OCI-LY7 (cell line): ENCODE results near the gene ATP9A. TPM values are rescaled to one million over a fixed set of nuclear protein-coding genes. Genes with fewer than 3 reads are reported as not detected.

Source experiments
- BruUV-seq: library from RNA; stranded (reverse); fragments of 400-500 nt; replicated peaks from 2 replicates; lab custom pipeline; 2021; lab: Mats Ljungman, UMichigan
- CTCF ChIA-PET: fragments of 300-600 bp; sonication (Branson Sonifier 250); formaldehyde crosslinking; loops from one replicate; lab custom pipeline; 2022; ENCODE audit warnings: antibody characterized with exemption; ENCODE audit not compliant: unreplicated experiment; lab: Charles Lee
- POLR2A ChIA-PET: fragments of 300-600 bp; sonication (Branson Sonifier 250); formaldehyde crosslinking; loops from one replicate; lab custom pipeline; 2022; ENCODE audit warnings: antibody characterized with exemption; lab: Charles Lee
- DNase-seq: peaks from one replicate; pipeline ENCODE4 v3.0.0-alpha.2; 2015; ENCODE audit warnings: low spot score
- H2AFZ ChIP-seq: fragments of 200-600 bp; sonication (generic), shearing (Covaris generic); 2 replicates; pipeline ENCODE4 v1.6.1; 2014; ENCODE audit warnings: mild to moderate bottlenecking, antibody characterized with exemption, low read length, moderate library complexity
- H3K27ac ChIP-seq: fragments of 200-600 bp; sonication (generic); 2 replicates; pipeline ENCODE4 v1.5.1; 2014; ENCODE audit warnings: mixed run types, low read depth, mild to moderate bottlenecking, moderate library complexity, low read length, inconsistent platforms; ENCODE audit not compliant: poor library complexity, severe bottlenecking
- H3K36me3 ChIP-seq: fragments of 200-600 bp; sonication (generic); 2 replicates; pipeline ENCODE4 v1.6.1; 2014; ENCODE audit warnings: mild to moderate bottlenecking, antibody characterized with exemption, low read length, moderate library complexity, mixed read lengths; ENCODE audit not compliant: insufficient read depth
- H3K4me1 ChIP-seq: fragments of 200-600 bp; sonication (generic); 2 replicates; pipeline ENCODE4 v1.5.1; 2014; ENCODE audit warnings: mild to moderate bottlenecking, low read length; ENCODE audit not compliant: insufficient read depth, poor library complexity, severe bottlenecking
- H3K4me2 ChIP-seq: fragments of 200-600 bp; sonication (generic); 2 replicates; pipeline ENCODE4 v1.6.1; 2014; ENCODE audit warnings: mild to moderate bottlenecking, low read length
- H3K4me3 ChIP-seq: fragments of 200-600 bp; sonication (generic); 2 replicates; pipeline ENCODE4 v1.5.1; 2014; ENCODE audit warnings: mild to moderate bottlenecking, low read depth, low read length; ENCODE audit not compliant: poor library complexity, severe bottlenecking
- H3K79me2 ChIP-seq: fragments of 200-600 bp; sonication (generic); 2 replicates; pipeline ENCODE4 v1.6.1; 2016; ENCODE audit warnings: low read depth, mild to moderate bottlenecking, low read length, moderate library complexity, mixed read lengths; ENCODE audit not compliant: insufficient read depth
- H3K9me2 ChIP-seq: fragments of 200-600 bp; sonication (generic); 2 replicates; pipeline ENCODE4 v1.6.1; 2016; ENCODE audit warnings: mild to moderate bottlenecking, low read length, mixed read lengths; ENCODE audit not compliant: insufficient read depth
- H3K9me3 ChIP-seq: fragments of 200-600 bp; sonication (generic); 2 replicates; pipeline ENCODE4 v1.6.1; 2014; ENCODE audit warnings: mild to moderate bottlenecking, mixed run types, low read length, mixed read lengths
- H4K20me1 ChIP-seq: fragments of 200-600 bp; sonication (generic); 2 replicates; pipeline ENCODE4 v1.6.1; 2014; ENCODE audit warnings: mild to moderate bottlenecking, antibody characterized with exemption, low read length, moderate library complexity, mixed read lengths; ENCODE audit not compliant: insufficient read depth
- CTCF ChIP-seq: fragments of 200-600 bp; sonication (generic); conservative IDR thresholded peaks from 2 replicates; pipeline ENCODE4 v1.5.1; 2014; ENCODE audit warnings: mild to moderate bottlenecking, antibody characterized with exemption, low read length, moderate library complexity, mixed read lengths
- EZH2phosphoT487 ChIP-seq: fragments of 200-600 bp; sonication (generic); IDR thresholded peaks from 2 replicates; pipeline ENCODE4 v1.6.1; 2018; ENCODE audit warnings: low read depth, borderline replicate concordance, mild to moderate bottlenecking, mixed run types, antibody characterized with exemption, low read length, moderate library complexity, mixed read lengths
- intact Hi-C: fragments of 100-400 bp; cut with micrococcal nuclease; formaldehyde crosslinking; loops from one replicate; pipeline ENCODE4 v1.10.0; 2022; ENCODE audit not compliant: unreplicated experiment
- total RNA-seq, 2 experiments: library from RNA; depleted of rRNA in 1 of 2; stranded (reverse); fragments of >200 nt in 1 of 2; shearing (Covaris generic) in 1 of 2; gene quantifications; 2 replicates each; pipeline ENCODE4 v1.2.3, GENCODE V29; 2014 to 2022

The ATP9A gene
- total RNA-seq, 2 experiments from 2014 or later, result 0.67 to 0.85 TPM

- no TSS peak for BruUV-seq
- intact Hi-C loops, result no loop called here
- H3K4me2 ChIP-seq, result no peak overlapping the region
Measured at GRCh38 chr20:51660672-51661608, 107.2 kb downstream of the ATP9A start.

DNA sequence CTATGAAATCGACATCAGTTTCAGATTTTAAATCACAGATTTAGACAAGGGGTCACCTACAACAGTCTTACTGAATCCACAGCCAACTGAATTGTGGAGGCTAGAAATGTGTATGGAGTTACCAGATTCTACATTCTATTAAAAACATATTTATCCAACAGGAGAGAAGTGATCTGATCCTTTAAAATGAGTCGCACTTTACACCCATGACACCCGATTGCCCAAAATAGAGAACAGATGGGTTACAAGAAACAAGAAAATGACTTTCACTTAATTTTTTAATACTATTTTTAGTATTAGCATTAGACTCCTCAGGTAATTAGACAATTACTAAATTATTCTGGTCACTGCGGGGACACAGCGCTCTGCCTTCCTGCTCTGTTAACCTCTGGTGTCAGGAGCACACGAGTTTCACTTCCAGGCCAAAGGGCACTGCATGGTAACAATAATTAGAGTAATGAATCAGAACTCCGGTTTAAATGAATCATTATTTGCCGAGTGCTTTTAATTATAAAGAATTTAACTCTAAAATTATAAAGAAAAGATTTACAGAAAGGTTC, 108.6 kb downstream of the ATP9A start:
- intact Hi-C loops, result no loop called here
- peak overlapping the region; percentile 45; the same call in 1 of the 2 replicates for H2AFZ ChIP-seq
- H3K27ac ChIP-seq, result peak overlapping the region; percentile 20
- no peaks in the 10 kb centered on the region for H3K36me3 ChIP-seq
- H3K79me2 ChIP-seq, result no peaks in the 10 kb centered on the region
- no peak for DNase-seq
- no peaks in the 10 kb centered on the region for H3K9me2 ChIP-seq
- H4K20me1 ChIP-seq, result no peaks in the 10 kb centered on the region
- no peak overlapping the region for H3K4me2 ChIP-seq
- no peak overlapping the region for H3K4me3 ChIP-seq
- peaks cover 78% of the 10 kb centered on the region for H3K4me1 ChIP-seq
- no peak for TF ChIP-seq EZH2phosphoT487
- no peak for TF ChIP-seq CTCF
- POLR2A ChIA-PET, result no interaction called here
- H3K9me3 ChIP-seq, result peaks cover 10% of the 10 kb centered on the region; the same call in 1 of the 2 replicates
- BruUV-seq, result no TSS peak
- CTCF ChIA-PET, result no interaction called here

More at GRCh38 chr20:51660672-51661608, 107.2 kb downstream of the ATP9A start:
- TF ChIP-seq EZH2phosphoT487 (no peak), CTCF (no peak)
- CTCF ChIA-PET, result interaction anchor here (0.5 kb wide), 1 partner anchor 16 kb away, joined by 3 read pairs; no protein-coding TSS in a partner anchor
- no peaks in the 10 kb centered on the region for H3K9me2 ChIP-seq
- peaks cover 88% of the 10 kb centered on the region for H3K4me1 ChIP-seq
- H3K36me3 ChIP-seq, result no peaks in the 10 kb centered on the region
- no peak for DNase-seq
- peak overlapping the region; percentile 88 for H3K27ac ChIP-seq
- POLR2A ChIA-PET, result no interaction called here
- no peaks in the 10 kb centered on the region for H4K20me1 ChIP-seq
- H3K4me3 ChIP-seq, result no peak overlapping the region
- H3K79me2 ChIP-seq, result no peaks in the 10 kb centered on the region
- H2AFZ ChIP-seq, result peak overlapping the region; percentile 58
- H3K9me3 ChIP-seq, result peaks cover 11% of the 10 kb centered on the region; the same call in 1 of the 2 replicates
